HepG2 (cell line): ENCODE data around the gene SLC26A4. TPM values are rescaled to one million over a fixed set of nuclear protein-coding genes. Genes with fewer than 3 reads are reported as not detected.

Source experiments
- ATAC-seq: fragments of 200-7000 bp; cut with Tn5 transposase; 3 replicates; pipeline ENCODE4 v1.9.1; 2020; ENCODE audit warnings: mild to moderate bottlenecking, moderate library complexity
- BruUV-seq: library from RNA; stranded (reverse); fragments of 400-500 nt; replicated peaks from 2 replicates; lab custom pipeline; 2021; lab: Mats Ljungman, UMichigan
- CTCF ChIA-PET: fragments of 300-600 bp; formaldehyde crosslinking; extraction: SDS; loops from one replicate; lab custom pipeline; 2021; ENCODE audit warnings: low total read pairs, inconsistent platforms, low intra/inter-chr PET ratio; lab: Yijun Ruan, JAX
- POLR2A ChIA-PET: fragments of 350-600 bp; sonication (Branson Sonifier 250); formaldehyde crosslinking; loops from one replicate; lab custom pipeline; 2020; ENCODE audit warnings: antibody characterized with exemption, inconsistent platforms; lab: Yijun Ruan, JAX
- DNase-seq: peaks from one replicate; pipeline ENCODE4 v3.0.0-alpha.2; 2015; ENCODE audit warnings: low spot score
- FAIRE-seq: peaks from 3 replicates; lab custom pipeline; 2011; peaks lifted over from hg19 to GRCh38; lab: Jason Lieb, UNC
- H2AFZ ChIP-seq: one replicate; pipeline ENCODE4 v1.6.1; 2011; ENCODE audit warnings: low read length, inconsistent platforms
- H3K27ac ChIP-seq: fragments of 300-600 bp; 3 replicates; pipeline ENCODE4 v1.8.0; 2011; ENCODE audit warnings: mixed run types, mild to moderate bottlenecking, mixed read lengths, low read length, inconsistent platforms; ENCODE audit not compliant: insufficient read depth; ENCODE audit errors: extremely low read length
- H3K27me3 ChIP-seq, 2 experiments: fragments of 200-600 bp in 1 of 2; 2 replicates in 1 of 2; 3 replicates in 1 of 2; pipeline versions ENCODE4 v1.6.0 to v1.8.0; 2011; ENCODE audit warnings: low read length in 2 of 2, mild to moderate bottlenecking in 2 of 2, moderate library complexity in 2 of 2, inconsistent platforms in 1 of 2; ENCODE audit not compliant: insufficient read depth in 2 of 2, control insufficient read depth in 1 of 2
- H3K36me3 ChIP-seq, 2 experiments: fragments of 200-600 bp in 1 of 2; replicated peaks in 1 of 2; 2 replicates in 1 of 2; 3 replicates in 1 of 2; pipeline versions ENCODE4 v1.5.1 to v1.8.0; 2011; ENCODE audit warnings: low read length in 2 of 2, inconsistent platforms in 1 of 2; ENCODE audit not compliant: insufficient read depth in 2 of 2, control insufficient read depth in 1 of 2
- H3K4me1 ChIP-seq: 2 replicates; pipeline ENCODE4 v1.5.1; 2012; ENCODE audit warnings: low read length, inconsistent platforms; ENCODE audit not compliant: insufficient read depth
- H3K4me2 ChIP-seq: 2 replicates; pipeline ENCODE4 v1.6.0; 2011; ENCODE audit warnings: low read depth, low read length, inconsistent platforms
- H3K4me3 ChIP-seq, 3 experiments: fragments of 200-600 bp in 1 of 3; sonication (generic), shearing (Covaris generic) in 1 of 3; replicated peaks in 1 of 3; 2 replicates each; pipeline ENCODE4 v1.5.1; 2011 to 2016; ENCODE audit warnings: low read length in 3 of 3, inconsistent platforms in 2 of 3, low read depth in 2 of 3, mild to moderate bottlenecking in 2 of 3, control low read depth in 1 of 3, mixed read lengths in 1 of 3; ENCODE audit not compliant: insufficient read depth in 1 of 3
- H3K79me2 ChIP-seq: one replicate; pipeline ENCODE4 v1.6.1; 2011; ENCODE audit warnings: low read length, inconsistent platforms; ENCODE audit not compliant: insufficient read depth
- H3K9ac ChIP-seq: 2 replicates; pipeline ENCODE4 v1.6.0; 2011; ENCODE audit warnings: mild to moderate bottlenecking, low read depth, low read length, inconsistent platforms; ENCODE audit not compliant: insufficient read depth
- H3K9me3 ChIP-seq: 2 replicates; pipeline ENCODE4 v1.5.1; 2012; ENCODE audit warnings: mild to moderate bottlenecking, low read length
- H4K20me1 ChIP-seq: 2 replicates; pipeline ENCODE4 v1.6.0; 2011; ENCODE audit warnings: inconsistent platforms, mild to moderate bottlenecking, low read length, moderate library complexity; ENCODE audit not compliant: insufficient read depth
- ARID5B ChIP-seq: IDR thresholded peaks from 2 replicates; pipeline ENCODE4 v1.4.0; 2020; ENCODE audit warnings: mild to moderate bottlenecking, missing genetic modification reagents
- KLF15 ChIP-seq: sonication (generic); formaldehyde crosslinking; IDR thresholded peaks from 2 replicates; pipeline ENCODE4 v1.8.1; 2023; ENCODE audit warnings: borderline replicate concordance, mild to moderate bottlenecking, inconsistent platforms, missing genetic modification reagents, mixed read lengths
- MEIS1 ChIP-seq: sonication (generic); formaldehyde crosslinking; IDR thresholded peaks from 2 replicates; pipeline ENCODE4 v1.9.0; 2021; ENCODE audit warnings: mild to moderate bottlenecking, missing genetic modification reagents, moderate library complexity, borderline replicate concordance
- NCOR1 ChIP-seq: fragments of 200-600 bp; sonication (generic); IDR thresholded peaks from 2 replicates; pipeline ENCODE4 v1.7.0; 2017; ENCODE audit warnings: antibody characterized with exemption, low read length, borderline replicate concordance
- NFE2 ChIP-seq: sonication (generic); formaldehyde crosslinking; IDR thresholded peaks from 2 replicates; pipeline ENCODE4 v1.4.0; 2020; ENCODE audit warnings: missing genetic modification reagents
- ZFP91 ChIP-seq: sonication (generic); formaldehyde crosslinking; IDR thresholded peaks from 2 replicates; pipeline ENCODE4 v1.9.0; 2022; ENCODE audit warnings: missing genetic modification reagents, mild to moderate bottlenecking, borderline replicate concordance
- ZNF503 ChIP-seq: sonication (generic); formaldehyde crosslinking; IDR thresholded peaks from 2 replicates; pipeline ENCODE4 v1.4.0; 2020; ENCODE audit warnings: missing genetic modification reagents
- ZNF776 ChIP-seq: sonication (generic); formaldehyde crosslinking; IDR thresholded peaks from 2 replicates; pipeline ENCODE4 v1.4.0; 2020; ENCODE audit warnings: mild to moderate bottlenecking, missing genetic modification reagents
- WGBS: methylation state at CpG from one replicate; pipeline ENCODE4 v1.1.6; 2017; ENCODE audit warnings: low lambda C conversion rate; 5-methylcytosine and 5-hydroxymethylcytosine counted together
- in situ Hi-C: cut with HindIII; loops from 2 replicates; pipeline ENCODE4 v1.10.0; 2017; ENCODE audit warnings: low pct_unique_long_range_greater_than_20kb; ENCODE audit not compliant: extremely low pct_ligation_motif_present
- intact Hi-C: fragments of 100-400 bp; cut with micrococcal nuclease; formaldehyde crosslinking; loops from one replicate; pipeline ENCODE4 v1.10.0; 2022; ENCODE audit not compliant: unreplicated experiment
- polyA plus RNA-seq, 8 experiments: library from polyadenylated mRNA; depleted of rRNA in 3 of 8; stranded (reverse) in 7 of 8; unstranded in 1 of 8; fragments of >200 nt; fragmentation: Illumina TruSeq in 4 of 8; extraction: Trizol in 4 of 8; gene quantifications; 2 replicates each; pipeline versions ENCODE4 v1.2.1 to v1.2.3, GENCODE V29; 2011 to 2016; ENCODE audit warnings: low read depth in 4 of 8, missing spikeins in 1 of 8, mixed read lengths in 1 of 8; ENCODE audit not compliant: insufficient read depth in 1 of 8
- total RNA-seq, 5 experiments: library from RNA; depleted of rRNA; stranded (reverse); fragments of >200 nt; fragmentation: Illumina TruSeq; extraction: Trizol; gene quantifications; 2 replicates each; pipeline ENCODE4 v1.2.3, GENCODE V29; 2016; ENCODE audit warnings: low read depth in 1 of 5

The SLC26A4 gene
- total and polyA plus RNA-seq, 2 of the 13 experiments (the other 11 are each of a cell fraction or from before 2014, with no cell fraction given): 0.08 to 0.11 TPM

- TF ChIP-seq ZNF503 (CRISPR knock-in tag): no peak
- TF ChIP-seq KLF15 (CRISPR knock-in tag): no peak
- TF ChIP-seq, all 625 proteins: peak for 0
Measured at GRCh38 chr7:107691716-107692115, 31.1 kb downstream of the SLC26A4 start (continued).

GRCh38 chr7:107692501-107692900, 31.9 kb downstream of the SLC26A4 start:
- Histone ChIP-seq H3K36me3 (no peaks in the 10 kb centered on the region), H3K4me2 (no peak overlapping the region), H3K9ac (no peak overlapping the region), H3K4me1 (no peaks in the 10 kb centered on the region), H3K9me3 (no peaks in the 10 kb centered on the region), H3K79me2 (no peaks in the 10 kb centered on the region), H2AFZ (no peak overlapping the region), H3K4me3 (no peak overlapping the region), H4K20me1 (no peaks in the 10 kb centered on the region), H3K27me3 (peaks cover 0 to 23% of the 10 kb centered on the region in 2 experiments; a peak in 4 of 5 replicates), H3K27ac (no peak overlapping the region)
- no peak for DNase-seq
- in situ Hi-C loops (no loop called here), intact Hi-C loops (no loop called here)
- no TSS peak for BruUV-seq
- ChIA-PET CTCF (no interaction called here), POLR2A (no interaction called here)
- WGBS: 0% methylated on average over 1 of the region's 1 CpG
- ATAC-seq: no peak
- FAIRE-seq: no peak
- TF ChIP-seq MEIS1 (CRISPR knock-in tag): no peak
- no peak for TF ChIP-seq NCOR1
- no peak for TF ChIP-seq ARID5B
- TF ChIP-seq ZNF776 (CRISPR knock-in tag): no peak
- no peak for TF ChIP-seq ZFP91 (CRISPR knock-in tag)
- no peak for TF ChIP-seq NFE2 (CRISPR knock-in tag)
